ENCODE measurements around the gene DDIT4L.

GRCh38 chr4:100208459-100208858 lies 18.2 kb upstream of the DDIT4L start:
- TF ChIP-seq, protein P1, sequence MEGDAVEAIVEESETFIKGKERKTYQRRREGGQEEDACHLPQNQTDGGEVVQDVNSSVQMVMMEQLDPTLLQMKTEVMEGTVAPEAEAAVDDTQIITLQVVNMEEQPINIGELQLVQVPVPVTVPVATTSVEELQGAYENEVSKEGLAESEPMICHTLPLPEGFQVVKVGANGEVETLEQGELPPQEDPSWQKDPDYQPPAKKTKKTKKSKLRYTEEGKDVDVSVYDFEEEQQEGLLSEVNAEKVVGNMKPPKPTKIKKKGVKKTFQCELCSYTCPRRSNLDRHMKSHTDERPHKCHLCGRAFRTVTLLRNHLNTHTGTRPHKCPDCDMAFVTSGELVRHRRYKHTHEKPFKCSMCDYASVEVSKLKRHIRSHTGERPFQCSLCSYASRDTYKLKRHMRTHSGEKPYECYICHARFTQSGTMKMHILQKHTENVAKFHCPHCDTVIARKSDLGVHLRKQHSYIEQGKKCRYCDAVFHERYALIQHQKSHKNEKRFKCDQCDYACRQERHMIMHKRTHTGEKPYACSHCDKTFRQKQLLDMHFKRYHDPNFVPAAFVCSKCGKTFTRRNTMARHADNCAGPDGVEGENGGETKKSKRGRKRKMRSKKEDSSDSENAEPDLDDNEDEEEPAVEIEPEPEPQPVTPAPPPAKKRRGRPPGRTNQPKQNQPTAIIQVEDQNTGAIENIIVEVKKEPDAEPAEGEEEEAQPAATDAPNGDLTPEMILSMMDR (IDR thresholded peaks at IDR 0.05), result no peak
- no peak for TF ChIP-seq POLR2A (IDR thresholded peaks at IDR 0.05)
